NCI-H2107 (cell line): ENCODE results near the gene EPHA1.

Experiments
- DNase-seq: peaks from one replicate; lab custom pipeline; 2025; lab: John Stamatoyannopoulos, UW

The EPHA1 gene

GRCh38 chr7:143408686-143409561, at the start of gene EPHA1:
TSS of gene EPHA1 (minus strand) at chr7:143408856. CDS start at chr7:143408805, 51 bp downstream.
- no peak for DNase-seq

- no peak for DNase-seq
Measured at GRCh38 chr7:143458263-143458662, 49.6 kb upstream of the EPHA1 start.

GRCh38 chr7:143456992-143457793, 48.5 kb upstream of the EPHA1 start:
- DNase-seq = no peak

GRCh38 chr7:143455942-143456341, 47.3 kb upstream of the EPHA1 start:
- DNase-seq = no peak

GRCh38 chr7:143455491-143455890, 46.8 kb upstream of the EPHA1 start:
- DNase-seq = no peak

- no peak for DNase-seq
Measured at GRCh38 chr7:143454091-143454680, 45.5 kb upstream of the EPHA1 start.

GRCh38 chr7:143452495-143452894, 43.8 kb upstream of the EPHA1 start:
- DNase-seq = no peak

GRCh38 chr7:143451746-143452145, 43.1 kb upstream of the EPHA1 start:
- DNase-seq = no peak

GRCh38 chr7:143451122-143451521, 42.5 kb upstream of the EPHA1 start:
- no peak for DNase-seq

GRCh38 chr7:143449793-143450192, 41.1 kb upstream of the EPHA1 start:
- no peak for DNase-seq

- no peak for DNase-seq
Measured at GRCh38 chr7:143448429-143448828, 39.8 kb upstream of the EPHA1 start.

GRCh38 chr7:143447466-143447865, 38.8 kb upstream of the EPHA1 start:
- DNase-seq = no peak

GRCh38 chr7:143444785-143445184, 36.1 kb upstream of the EPHA1 start:
- DNase-seq = no peak

- no peak for DNase-seq
Measured at GRCh38 chr7:143444063-143444782, 35.6 kb upstream of the EPHA1 start.

- DNase-seq = no peak
Measured at GRCh38 chr7:143443153-143443552, 34.5 kb upstream of the EPHA1 start, which contains the start of gene TAS2R60. TSS of gene TAS2R60 (plus strand) at chr7:143443453. CDS start at chr7:143443453, 0 bp downstream.

- DNase-seq = no peak
Measured at GRCh38 chr7:143439866-143440265, 31.2 kb upstream of the EPHA1 start.

GRCh38 chr7:143437578-143437977, 28.9 kb upstream of the EPHA1 start:
- DNase-seq = no peak

GRCh38 chr7:143436325-143436946, 27.8 kb upstream of the EPHA1 start:
- DNase-seq = no peak

- no peak for DNase-seq
Measured at GRCh38 chr7:143435266-143435665, 26.6 kb upstream of the EPHA1 start.

GRCh38 chr7:143434660-143435059, 26.0 kb upstream of the EPHA1 start:
- no peak for DNase-seq

GRCh38 chr7:143433759-143434158, 25.1 kb upstream of the EPHA1 start:
- DNase-seq = no peak
